Thymus (tissue), 11 donors: ENCODE measurements around the gene RNF168. TPM values are rescaled to one million over a fixed set of nuclear protein-coding genes. Genes with fewer than 3 reads are reported as not detected.
"Not testable (repeated sequence)": the region's sequence is repeated elsewhere in the genome, so short reads cannot be mapped to it uniquely, and the experiment has no call there.

ENCODE experiments used
- DNase-seq, 9 donors: peaks; one replicate each; pipeline ENCODE4 v3.0.0-alpha.2; 2013; ENCODE audit warnings: low spot score in 9 of 9, low read depth in 6 of 9, missing footprints in 1 of 9
- H3K27ac ChIP-seq, 2 donors: one replicate each; pipeline ENCODE4 v1.5.1; 2013; ENCODE audit warnings: control low read depth in 1 of 2, low read depth in 1 of 2, low read length in 1 of 2, mild to moderate bottlenecking in 1 of 2, moderate library complexity in 1 of 2
- H3K27me3 ChIP-seq, 2 donors: one replicate each; pipeline ENCODE4 v1.5.1; 2013; ENCODE audit warnings: low read length in 1 of 2; ENCODE audit not compliant: control insufficient read depth in 2 of 2, insufficient read depth in 1 of 2
- H3K36me3 ChIP-seq, 2 donors: one replicate each; pipeline ENCODE4 v1.5.1; 2013; ENCODE audit warnings: low read length in 1 of 2, mild to moderate bottlenecking in 1 of 2, moderate library complexity in 1 of 2; ENCODE audit not compliant: control insufficient read depth in 2 of 2, insufficient read depth in 2 of 2
- H3K4me1 ChIP-seq, 2 donors: one replicate each; pipeline ENCODE4 v1.5.1; 2013; ENCODE audit warnings: low read length in 2 of 2; ENCODE audit not compliant: control insufficient read depth in 2 of 2, insufficient read depth in 2 of 2
- H3K4me3 ChIP-seq, 2 donors: one replicate each; pipeline ENCODE4 v1.5.1; 2013; ENCODE audit warnings: low read length in 2 of 2, control low read depth in 1 of 2, mild to moderate bottlenecking in 1 of 2
- H3K9me3 ChIP-seq, 2 donors: one replicate each; pipeline ENCODE4 v1.5.1; 2013; ENCODE audit warnings: low read length in 1 of 2, mild to moderate bottlenecking in 1 of 2; ENCODE audit not compliant: control insufficient read depth in 2 of 2, insufficient read depth in 1 of 2
- WGBS: extraction: QIAGEN DNeasy Blood & Tissue Kit; methylation state at CpG from one replicate; pipeline ENCODE4 v1.1.7; 2013; 5-methylcytosine and 5-hydroxymethylcytosine counted together
- polyA plus RNA-seq: library from polyadenylated mRNA; stranded (reverse); fragments of 200-250 nt; gene quantifications from one replicate; pipeline ENCODE4 v1.2.3, GENCODE V29; 2013
- total RNA-seq: library from RNA; stranded (reverse); fragments of 120-200 nt; gene quantifications from one replicate; pipeline ENCODE4 v1.2.4, GENCODE V29; 2013
- donor health status: healthy.

Gene RNF168
- total and polyA plus RNA-seq, 2 donors: 8.4 to 15.9 TPM

DNA sequence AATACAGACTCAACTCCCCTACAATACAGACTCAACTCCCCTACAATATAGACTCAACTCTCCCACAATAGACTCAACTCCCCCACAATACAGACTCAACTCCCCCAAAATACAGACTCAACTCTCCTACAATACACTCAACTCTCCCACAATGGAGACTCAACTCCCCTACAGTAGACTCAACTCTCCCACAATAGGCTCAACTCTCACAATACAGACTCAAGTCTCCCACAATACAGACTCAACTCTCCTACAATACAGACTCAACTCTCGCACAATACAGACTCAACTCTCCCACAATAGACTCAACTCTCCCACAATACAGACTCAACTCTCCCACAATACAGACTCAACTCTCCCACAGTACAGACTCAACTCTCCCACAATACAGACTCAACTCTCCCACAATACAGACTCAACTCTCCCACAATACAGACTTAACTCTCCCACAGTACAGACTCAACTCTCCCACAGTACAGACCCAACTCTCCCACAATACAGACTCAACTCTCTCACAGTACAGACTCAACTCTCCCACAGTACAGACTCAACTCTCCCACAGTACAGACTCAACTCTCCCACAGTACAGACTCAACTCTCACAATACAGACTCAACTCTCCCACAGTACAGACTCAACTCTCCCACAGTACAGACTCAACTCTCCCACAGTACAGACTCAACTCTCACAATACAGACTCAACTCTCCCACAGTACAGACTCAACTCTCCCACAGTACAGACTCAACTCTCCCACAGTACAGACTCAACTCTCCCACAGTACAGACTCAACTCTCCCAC lies 40.7 kb downstream of the RNF168 start:
- H3K27ac ChIP-seq, H3K4me1 ChIP-seq, DNase-seq, H3K36me3 ChIP-seq, H3K27me3 ChIP-seq, H3K9me3 ChIP-seq, H3K4me3 ChIP-seq: not testable (repeated sequence)
- 94% methylated on average over 1 of the region's 1 CpG for WGBS

DNA sequence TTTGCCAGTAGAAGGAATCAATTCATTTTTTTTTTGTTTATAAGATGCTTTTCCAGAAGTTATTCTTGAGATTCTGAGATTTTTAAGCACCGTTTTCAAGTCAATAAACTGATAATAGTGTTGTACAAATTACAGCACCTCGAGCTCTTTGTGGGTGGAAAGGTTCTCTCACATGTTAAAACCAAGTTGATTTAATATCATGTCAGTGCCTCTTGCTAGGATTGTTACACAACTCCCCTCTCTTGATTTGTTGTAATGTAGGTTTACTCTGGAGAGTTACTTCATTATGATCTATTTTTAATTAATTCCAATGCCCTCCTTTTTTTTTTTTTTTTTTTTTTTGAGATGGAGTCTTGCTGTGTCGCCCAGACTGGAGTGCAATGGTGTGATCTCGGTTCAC lies 45.5 kb downstream of the RNF168 start:
- Histone ChIP-seq H3K4me1 (no peaks in the 10 kb centered on the region), H3K36me3 (peaks cover 0 to 3% of the 10 kb centered on the region in 2 donors), H3K9me3 (no peaks in the 10 kb centered on the region), H3K27me3 (no peaks in the 10 kb centered on the region), H3K27ac (no peak overlapping the region), H3K4me3 (no peak overlapping the region)
- WGBS: 95% methylated on average over 4 of the region's 4 CpGs
- DNase-seq: no peak

- H3K36me3 ChIP-seq: not testable (repeated sequence)
These were observed 46.1 kb downstream of the RNF168 start for GRCh38 chr3:196457470-196457869.

DNA sequence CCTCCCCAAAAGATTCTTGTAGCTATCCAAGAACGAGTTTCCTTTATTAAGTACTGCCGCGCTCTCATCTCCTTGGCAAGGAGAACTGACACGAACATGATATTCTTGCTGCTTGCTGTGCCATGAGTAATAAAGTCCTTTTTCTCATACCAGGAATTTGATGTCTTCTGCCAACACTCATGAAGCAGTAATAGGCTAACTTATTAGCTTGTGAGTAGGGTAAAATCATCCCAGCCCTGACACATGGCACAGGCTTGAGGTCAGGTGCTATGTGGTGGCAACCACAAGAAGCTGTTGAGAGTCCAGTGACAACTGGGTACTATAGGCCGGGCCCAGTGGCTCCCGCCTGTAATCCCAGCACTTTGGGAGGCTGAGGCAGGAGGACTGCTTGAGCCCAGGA lies 48.6 kb downstream of the RNF168 start:
- no peaks in the 10 kb centered on the region for H3K4me1 ChIP-seq
- DNase-seq: no peak
- H3K27ac ChIP-seq: no peak overlapping the region
- H3K4me3 ChIP-seq: no peak overlapping the region
- no peaks in the 10 kb centered on the region for H3K27me3 ChIP-seq
- H3K36me3 ChIP-seq: peaks cover 0 to 3% of the 10 kb centered on the region in 2 donors
- WGBS: 93% methylated on average over 6 of the region's 6 CpGs
- H3K9me3 ChIP-seq: no peaks in the 10 kb centered on the region

More at GRCh38 chr3:196457470-196457869, 46.1 kb downstream of the RNF168 start:
- WGBS: 85% methylated on average over 7 of the region's 7 CpGs
- not testable (repeated sequence) for H3K27me3 ChIP-seq, H3K4me1 ChIP-seq, DNase-seq, H3K27ac ChIP-seq, H3K4me3 ChIP-seq, H3K9me3 ChIP-seq

DNA sequence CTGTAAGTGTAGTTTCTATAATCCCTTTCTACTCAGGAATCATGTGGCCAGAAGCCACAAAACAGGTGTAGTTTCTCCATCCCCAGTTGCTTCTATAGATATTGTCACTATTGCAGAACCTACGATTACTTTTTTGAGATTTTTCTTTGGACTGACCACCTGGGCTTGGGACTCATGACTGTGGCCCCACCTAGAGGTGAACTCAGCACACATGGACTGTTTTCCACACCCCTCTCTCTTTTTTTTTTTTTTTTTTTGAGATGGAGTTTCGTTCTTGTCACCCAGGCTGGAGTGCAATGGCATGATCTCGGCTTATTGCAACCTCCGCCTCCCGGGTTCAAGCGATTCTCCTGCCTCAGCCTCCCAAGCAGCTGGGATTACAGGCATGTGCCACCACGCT lies 58.2 kb downstream of the RNF168 start:
- H3K36me3 ChIP-seq, H3K4me1 ChIP-seq, H3K9me3 ChIP-seq, H3K27ac ChIP-seq, DNase-seq, H3K4me3 ChIP-seq, H3K27me3 ChIP-seq: not testable (repeated sequence)
- WGBS: 98% methylated on average over 7 of the region's 7 CpGs

GRCh38 chr3:196444500-196444894 lies 59.1 kb downstream of the RNF168 start:
- DNase-seq: no peak
- 35% methylated on average over 2 of the region's 2 CpGs for WGBS
- H3K4me3 ChIP-seq: no peak overlapping the region
- no peaks in the 10 kb centered on the region for H3K36me3 ChIP-seq
- no peak overlapping the region for H3K27ac ChIP-seq
- H3K27me3 ChIP-seq: no peaks in the 10 kb centered on the region
- H3K4me1 ChIP-seq: no peaks in the 10 kb centered on the region
- no peaks in the 10 kb centered on the region for H3K9me3 ChIP-seq

DNA sequence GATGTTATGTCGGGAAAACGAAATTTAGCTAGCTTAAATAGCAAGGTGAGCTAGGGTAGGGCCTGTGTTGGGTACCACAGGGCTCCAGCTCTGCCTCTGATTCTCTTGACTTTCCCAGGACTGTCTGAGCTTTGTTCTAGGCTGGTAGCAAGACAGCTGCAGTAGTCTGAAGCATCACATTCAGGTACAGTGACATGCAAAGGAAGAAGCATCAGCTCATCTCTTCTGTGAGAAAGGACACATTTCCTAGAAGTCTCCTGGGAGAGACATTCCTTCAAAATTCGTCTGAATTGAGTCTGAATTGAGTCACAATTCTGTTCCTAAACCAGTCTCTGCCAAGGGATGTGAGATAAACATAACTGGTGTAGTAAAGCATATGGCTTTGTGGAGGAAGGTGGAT lies 62.9 kb downstream of the RNF168 start:
- Histone ChIP-seq H3K4me1 (no peaks in the 10 kb centered on the region), H3K27ac (no peak overlapping the region), H3K27me3 (no peaks in the 10 kb centered on the region), H3K36me3 (no peaks in the 10 kb centered on the region), H3K4me3 (no peak overlapping the region), H3K9me3 (no peaks in the 10 kb centered on the region)
- no peak for DNase-seq
- whole genome bisulfite sequencing: 88% methylated on average over 3 of the region's 3 CpGs

GRCh38 chr3:196440041-196440537 lies 63.5 kb downstream of the RNF168 start:
- H3K4me3 ChIP-seq: no peak overlapping the region
- DNase-seq: no peak
- no peaks in the 10 kb centered on the region for H3K36me3 ChIP-seq
- H3K4me1 ChIP-seq: no peaks in the 10 kb centered on the region
- H3K27ac ChIP-seq: no peak overlapping the region
- H3K9me3 ChIP-seq: no peaks in the 10 kb centered on the region
- H3K27me3 ChIP-seq: no peaks in the 10 kb centered on the region
- 96% methylated on average over 6 of the region's 6 CpGs for WGBS

DNA sequence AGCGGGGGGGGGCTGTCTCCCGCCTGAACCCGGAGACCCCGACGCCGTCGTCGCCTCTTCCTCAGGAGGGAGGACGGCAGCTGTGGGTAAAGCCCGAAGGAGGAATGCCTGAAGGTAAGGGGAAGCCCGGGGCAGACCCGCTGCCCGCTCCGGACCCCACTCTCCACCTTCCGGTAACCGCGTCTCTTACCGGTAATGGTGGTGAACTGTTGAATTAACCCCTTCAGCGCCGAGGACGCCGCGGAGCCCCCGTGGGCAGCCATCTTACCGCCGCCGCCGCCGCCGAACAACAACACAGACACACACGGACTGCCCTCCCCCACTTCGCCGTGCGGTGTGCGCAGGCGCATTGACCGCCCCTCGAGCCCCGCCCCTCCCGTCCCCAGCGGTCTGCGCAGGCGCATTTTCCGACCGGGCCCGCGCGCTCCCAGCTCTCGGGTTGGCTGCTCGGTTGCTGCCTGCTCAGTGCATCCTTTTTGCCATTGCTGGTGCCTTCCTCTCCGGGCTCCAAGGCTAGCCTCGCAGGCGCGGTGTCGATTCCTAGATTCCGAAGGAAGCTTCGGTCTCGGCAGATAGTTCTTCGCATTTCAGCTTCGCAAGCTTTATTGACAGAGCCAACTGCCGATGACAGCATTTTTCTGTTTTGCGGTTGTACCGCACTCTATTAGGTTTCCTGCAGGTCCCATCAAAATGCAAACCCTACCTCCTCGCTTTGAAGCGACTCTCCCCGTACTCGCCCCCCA lies 71.3 kb downstream of the RNF168 start, which contains the start of gene UBXN7:
TSS of gene UBXN7 (minus strand) at position 291 of the 743 bp plus-strand sequence. CDS start at position 263, 28 bp downstream.
- Histone ChIP-seq H3K36me3 (peaks cover 5 to 11% of the 10 kb centered on the region in 2 donors), H3K27me3 (no peaks in the 10 kb centered on the region), H3K9me3 (no peaks in the 10 kb centered on the region), H3K4me3 (peak within 1 kb of the TSS; percentile 77 to 92), H3K27ac (peak within 1 kb of the TSS; percentile 82 to 86), H3K4me1 (peaks cover 6 to 9% of the 10 kb centered on the region in 2 donors)
- DNase-seq: peak; percentile 82 to 98 (median 95)
- under 1% methylated on average over 67 of the region's 67 CpGs for WGBS
